GM19025 (cell line): ENCODE data around the gene TMEM128.
"Not testable (repeated sequence)": the region's sequence is repeated elsewhere in the genome, so short reads cannot be mapped to it uniquely, and the experiment has no call there.

Experiments used
- ATAC-seq: cut with Tn5 transposase; IDR thresholded peaks from one replicate; pipeline ENCODE4 v1.9.1; 2021; ENCODE audit warnings: mild to moderate bottlenecking, low read depth, moderate library complexity; ENCODE audit not compliant: unreplicated experiment

The TMEM128 gene

GRCh38 chr4:4202510-4202909 is 45.5 kb downstream of the TMEM128 start:
- no peak for ATAC-seq

- no peak for ATAC-seq
Measured at GRCh38 chr4:4200624-4201023, 47.4 kb downstream of the TMEM128 start.

DNA sequence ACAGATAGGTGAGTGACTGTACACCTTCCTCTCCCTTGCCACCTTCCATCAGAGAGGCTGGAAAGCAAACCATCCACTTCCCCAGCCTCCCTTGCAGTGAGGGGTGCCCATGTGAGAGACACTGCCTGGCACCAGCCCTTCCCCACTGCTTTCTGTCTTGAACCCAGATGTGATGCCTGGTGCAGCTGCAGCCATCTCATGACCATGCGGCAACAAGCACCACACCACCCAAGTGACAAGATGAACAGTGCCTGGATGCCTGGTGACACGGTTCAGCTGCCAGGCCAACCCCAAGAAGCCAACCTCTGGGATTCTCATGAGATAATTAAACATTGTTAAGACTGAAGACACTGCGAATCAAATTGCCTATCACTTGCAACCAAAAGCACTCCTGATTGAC is 52.7 kb downstream of the TMEM128 start:
- ATAC-seq, result no peak

DNA sequence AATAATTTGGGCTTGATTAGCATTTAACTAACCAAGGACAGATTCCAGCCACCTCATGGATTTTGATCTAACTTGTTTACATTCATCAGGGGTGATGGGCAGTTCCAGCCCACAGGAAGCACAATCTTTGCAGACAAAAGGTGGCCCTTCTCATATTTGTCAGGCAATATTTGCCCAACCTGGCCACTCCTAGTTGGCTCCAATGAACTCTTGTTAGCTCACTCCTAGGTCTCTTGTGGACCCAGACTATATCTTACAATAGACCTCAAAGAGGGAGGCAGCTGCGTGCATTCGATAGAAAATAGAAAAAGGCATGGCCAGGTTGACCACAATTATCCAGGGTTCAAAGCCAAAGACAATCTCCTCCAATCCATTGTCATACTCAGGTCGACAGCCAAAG is 59.5 kb downstream of the TMEM128 start:
- not testable (repeated sequence) for ATAC-seq
